Activated CD4-positive, alpha-beta T cell treated with anti-CD3 and anti-CD28 coated beads, Interleukin-2, Interleukin-6, amounts not matched to agents 100 ng/mL and 50 ng/mL, durations not matched to agents 16 hours and 8 hours (primary cell): ENCODE results near the gene RIMOC1.
"Not testable (repeated sequence)": the region's sequence is repeated elsewhere in the genome, so short reads cannot be mapped to it uniquely, and the experiment has no call there.

ENCODE experiments used
- DNase-seq: peaks from one replicate; pipeline ENCODE4 v3.0.0-alpha.2; 2020

The RIMOC1 gene

DNA sequence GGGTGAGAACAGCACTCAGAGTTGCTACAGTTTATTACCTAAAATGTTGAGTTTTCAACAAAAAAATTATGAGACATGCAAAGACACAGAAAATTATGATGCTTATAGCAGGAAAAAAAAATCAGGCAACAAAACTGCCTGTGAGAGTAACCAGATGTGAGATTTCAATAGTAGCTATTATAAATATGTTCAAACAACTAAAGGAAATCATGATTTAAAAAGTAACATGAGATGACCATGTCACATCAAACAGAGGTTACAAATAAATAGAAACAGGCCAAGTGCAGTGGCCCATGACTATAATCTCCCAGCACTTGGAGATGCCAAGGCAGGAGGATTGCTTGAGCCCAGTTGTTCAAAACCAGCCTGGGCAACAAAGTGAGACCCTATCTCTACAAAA, 12.1 kb upstream of the RIMOC1 start:
- DNase-seq: no peak

- DNase-seq: no peak
Observed at GRCh38 chr5:41893074-41893851, 10.9 kb upstream of the RIMOC1 start.

GRCh38 chr5:41896230-41896629, 7.9 kb upstream of the RIMOC1 start:
- DNase-seq: no peak

DNA sequence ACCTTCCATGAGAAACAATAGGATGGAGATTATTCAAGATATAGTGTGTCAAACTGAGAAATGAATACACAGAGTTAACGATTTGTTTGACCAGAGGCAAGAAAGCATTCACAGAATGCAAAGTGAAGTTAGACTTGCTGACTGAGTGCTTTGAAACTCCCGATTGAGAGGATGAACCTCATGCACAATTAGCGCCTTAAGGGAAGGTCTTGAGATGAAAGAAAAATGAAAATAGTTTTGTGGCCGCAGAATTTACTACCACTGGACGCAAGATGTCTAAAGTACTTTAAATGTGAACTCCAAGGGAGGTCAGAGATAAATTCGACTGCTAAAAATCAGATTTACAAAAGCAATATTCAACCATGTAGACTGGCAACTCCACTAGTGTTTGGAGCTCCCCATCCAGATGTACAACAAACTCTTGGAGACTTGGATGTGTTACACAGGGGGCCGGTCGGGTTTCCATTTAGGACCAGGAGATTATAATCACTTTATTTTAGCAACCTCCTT, 707 bp upstream of the RIMOC1 start:
- no peak for DNase-seq

GRCh38 chr5:41906151-41906550, 2.0 kb downstream of the RIMOC1 start:
- DNase-seq: no peak

GRCh38 chr5:41908374-41909079, 4.4 kb downstream of the RIMOC1 start:
- peak; percentile 12 for DNase-seq

DNA sequence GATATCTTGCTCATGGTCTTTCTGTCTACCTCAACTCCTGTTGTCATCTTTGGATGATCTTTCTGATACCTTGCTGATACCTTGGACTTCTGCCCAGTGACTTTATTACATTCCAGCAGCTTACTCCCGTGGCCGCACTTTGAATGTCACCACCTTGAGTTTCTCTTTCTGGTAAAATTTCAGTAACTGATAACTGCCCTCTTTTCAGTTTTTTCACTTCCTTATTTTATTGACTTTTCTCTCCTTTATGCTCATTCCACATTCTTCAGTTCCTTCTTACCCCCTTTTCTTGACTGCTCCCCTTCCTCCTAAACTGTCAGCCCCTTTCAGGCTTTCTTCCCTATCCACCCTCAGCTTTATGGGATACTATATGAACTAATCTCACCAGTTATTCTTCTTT, 14.0 kb downstream of the RIMOC1 start:
- no peak for DNase-seq

DNA sequence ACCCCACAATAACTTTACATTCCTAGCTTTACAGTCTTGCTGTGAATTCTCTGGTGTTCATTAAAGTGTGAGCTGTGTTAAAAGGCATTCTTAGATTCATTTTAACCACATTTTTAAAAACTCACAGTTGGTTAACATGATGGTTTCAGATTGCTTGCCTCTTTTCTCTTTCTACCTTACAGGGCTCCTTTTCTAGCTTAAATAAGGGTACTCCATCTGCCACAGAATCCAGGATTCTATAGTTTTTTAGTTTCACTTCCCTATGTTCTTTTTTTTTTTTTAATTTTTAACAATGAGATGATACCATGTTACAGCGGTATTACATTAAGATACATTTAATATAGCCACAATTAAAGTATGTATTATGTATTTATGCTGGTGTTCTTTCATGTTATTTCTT, 17.0 kb downstream of the RIMOC1 start:
- DNase-seq: no peak

DNA sequence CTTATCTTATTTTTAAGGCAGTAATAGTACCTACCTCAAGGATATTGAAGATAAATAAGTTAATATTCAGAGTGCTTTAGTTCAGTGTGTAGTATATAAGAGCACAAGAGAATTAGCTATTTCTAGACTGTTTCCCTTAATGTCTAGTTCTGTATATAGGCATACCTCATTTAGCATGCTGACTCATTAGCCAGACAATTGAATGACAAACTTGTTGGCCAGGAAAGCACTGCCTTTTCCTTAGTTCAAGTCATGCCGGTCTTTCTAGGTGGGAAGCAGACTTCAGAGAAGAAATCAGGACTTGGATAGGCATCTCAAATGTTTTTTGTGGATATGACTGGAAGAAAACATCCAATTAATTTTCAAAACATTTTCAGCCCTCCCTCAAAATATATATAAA, 17.7 kb downstream of the RIMOC1 start:
- DNase-seq: no peak

GRCh38 chr5:41924526-41924871, 20.4 kb downstream of the RIMOC1 start:
- no peak for DNase-seq

DNA sequence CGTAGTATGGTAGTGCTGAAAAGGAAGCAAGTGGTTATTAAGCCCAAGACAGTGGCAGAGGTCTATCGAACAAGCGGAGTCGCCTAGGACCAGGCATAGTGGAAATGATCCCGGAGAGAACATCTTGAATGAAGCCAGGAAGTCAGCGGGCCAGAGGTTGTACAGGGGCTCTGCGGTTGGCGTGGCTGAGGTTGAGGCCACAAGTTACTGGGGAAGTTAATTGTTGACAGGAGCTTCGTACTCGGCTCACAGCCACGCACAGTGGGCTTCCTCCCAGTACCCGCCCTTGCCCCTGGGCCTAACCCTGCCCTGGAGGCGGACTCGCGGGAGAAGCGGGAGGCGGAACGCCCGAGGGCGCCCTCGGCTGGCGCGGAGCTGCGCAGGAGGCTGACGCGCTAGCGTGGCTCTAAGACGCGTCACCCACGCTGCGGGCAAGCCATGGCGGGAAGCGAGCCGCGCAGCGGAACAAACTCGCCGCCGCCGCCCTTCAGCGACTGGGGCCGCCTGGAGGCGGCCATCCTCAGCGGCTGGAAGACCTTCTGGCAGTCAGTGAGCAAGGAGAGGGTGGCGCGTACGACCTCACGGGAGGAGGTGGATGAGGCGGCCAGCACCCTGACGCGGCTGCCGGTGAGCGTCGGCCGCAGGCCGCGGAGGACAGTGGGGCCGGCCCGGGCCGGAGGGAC, 20.9 kb downstream of the RIMOC1 start, which contains the start of gene FBXO4:
FBXO4 (plus strand) TSS at position 410 of the 683 bp plus-strand sequence; CDS start at position 439, 29 bp downstream.
- DNase-seq: peak; percentile 91

GRCh38 chr5:41925555-41925951, 21.4 kb downstream of the RIMOC1 start:
- peak; percentile 28 for DNase-seq

- no peak for DNase-seq
Observed at GRCh38 chr5:41927604-41928003, 23.5 kb downstream of the RIMOC1 start.

DNA sequence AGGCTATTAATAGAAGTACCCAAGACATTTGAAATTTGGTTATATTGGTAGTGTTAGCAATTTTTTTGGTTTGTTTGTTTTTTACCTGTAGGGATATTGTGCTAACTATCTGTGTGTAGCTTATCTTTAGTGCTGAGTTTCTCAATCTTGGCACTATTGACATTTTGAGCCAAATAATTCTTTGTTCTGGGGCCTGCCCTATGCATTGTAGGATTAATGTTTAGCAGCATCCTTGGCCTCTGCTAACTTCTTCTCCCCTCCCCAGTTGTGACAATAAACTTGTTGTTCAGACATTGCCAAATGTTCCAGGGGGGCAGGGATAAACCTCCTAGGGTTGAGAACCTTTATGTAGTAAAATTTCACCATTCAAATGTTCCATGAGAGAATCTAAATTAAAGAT, 24.9 kb downstream of the RIMOC1 start:
- DNase-seq: no peak

- DNase-seq: no peak
Observed at GRCh38 chr5:41932770-41933169, 28.6 kb downstream of the RIMOC1 start.

DNA sequence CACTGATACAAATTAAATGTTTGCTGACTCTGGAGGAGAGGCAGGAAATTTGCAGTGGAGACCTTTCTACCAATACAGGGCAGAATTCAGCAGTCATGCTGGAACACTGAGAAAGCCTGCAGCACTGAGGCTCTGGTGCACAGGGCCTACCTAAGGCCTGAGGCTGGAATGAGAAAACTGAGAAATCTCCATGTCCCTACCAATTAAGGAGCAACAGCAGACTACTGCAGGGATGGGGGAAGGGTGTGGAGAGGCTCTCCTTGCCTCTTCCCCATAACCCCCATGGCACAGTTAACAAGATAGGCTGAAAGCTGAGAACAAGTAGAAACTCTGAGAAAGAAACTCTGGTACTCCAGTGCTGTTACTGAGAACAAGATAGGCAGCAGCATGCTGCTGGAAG, 31.4 kb downstream of the RIMOC1 start:
- DNase-seq: no peak

GRCh38 chr5:41940641-41941040, 36.5 kb downstream of the RIMOC1 start:
- no peak for DNase-seq

DNA sequence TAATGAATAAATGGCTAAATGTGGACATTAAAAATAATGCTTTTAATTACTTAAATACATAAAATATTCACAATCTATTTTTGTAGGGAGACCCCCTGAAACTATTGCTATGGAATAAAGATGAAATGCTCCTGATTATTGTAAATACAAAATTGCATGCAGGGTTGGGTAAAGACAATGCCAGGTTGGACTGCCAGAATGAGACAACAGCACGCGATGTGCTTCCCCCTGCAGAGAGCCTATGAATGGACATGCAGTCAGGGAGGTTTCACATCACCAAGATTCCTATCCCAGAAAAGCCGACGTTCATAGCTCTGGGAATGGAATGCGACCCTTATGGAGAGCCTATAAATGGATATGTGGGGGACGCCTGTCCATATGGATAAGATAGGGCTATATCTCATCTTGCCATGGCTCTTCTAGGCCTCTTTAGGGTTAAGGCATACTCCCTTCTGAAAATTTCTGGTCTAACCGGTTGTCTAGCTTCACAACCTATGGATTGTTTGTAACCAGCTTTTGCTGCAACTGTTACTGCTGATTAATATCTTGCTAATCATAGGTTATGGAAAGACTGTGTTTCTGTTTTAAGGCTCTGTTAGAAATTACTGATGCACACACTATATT, 41.3 kb downstream of the RIMOC1 start:
- not testable (repeated sequence) for DNase-seq

DNA sequence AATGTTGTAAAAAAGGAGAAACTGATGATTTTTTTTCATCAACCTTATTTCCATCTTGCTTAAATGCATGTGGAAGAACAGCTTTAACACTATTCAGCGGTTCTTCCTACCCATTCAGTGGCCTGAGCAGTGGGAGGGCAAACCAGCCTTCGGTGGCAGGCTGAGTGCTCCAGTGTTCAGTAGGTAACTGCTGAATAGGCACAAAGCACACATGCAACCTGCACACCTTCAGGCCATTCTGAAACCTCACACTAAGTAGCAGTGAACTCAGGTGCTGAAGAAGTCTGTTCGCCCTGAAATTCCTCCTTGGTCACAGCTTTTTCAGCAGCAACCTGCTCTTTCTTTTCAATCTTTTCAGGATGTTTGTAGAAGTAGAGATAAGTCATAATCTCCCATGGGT, 47.1 kb downstream of the RIMOC1 start:
- no peak for DNase-seq
